MM.1S (cell line): ENCODE measurements around the gene PKD1L1.

Source experiments
- DNase-seq: peaks from one replicate; pipeline ENCODE4 v3.0.0-alpha.2; 2015
- H2AFZ ChIP-seq: fragments of 300-600 bp; sonication (generic); 2 replicates; pipeline ENCODE4 v1.6.0; 2016; ENCODE audit warnings: antibody characterized with exemption, low read length
- H3F3A ChIP-seq: fragments of 300-600 bp; sonication (generic); 2 replicates; pipeline ENCODE4 v1.6.1; 2016; ENCODE audit warnings: mild to moderate bottlenecking, antibody characterized with exemption, low read length, moderate library complexity, mixed read lengths; ENCODE audit not compliant: insufficient read depth
- H3K27ac ChIP-seq: fragments of 300-600 bp; sonication (generic); 2 replicates; pipeline ENCODE4 v1.5.1; 2016; ENCODE audit warnings: mild to moderate bottlenecking, low read length
- H3K27me3 ChIP-seq: fragments of 300-600 bp; sonication (generic); replicated peaks from 2 replicates; pipeline ENCODE4 v1.6.0; 2016; ENCODE audit warnings: low read length; ENCODE audit not compliant: insufficient read depth
- H3K36me3 ChIP-seq: fragments of 300-600 bp; sonication (generic); replicated peaks from 2 replicates; pipeline ENCODE4 v1.6.1; 2016; ENCODE audit warnings: mild to moderate bottlenecking, low read length, mixed read lengths; ENCODE audit not compliant: insufficient read depth
- H3K4me1 ChIP-seq: fragments of 300-600 bp; sonication (generic); 2 replicates; pipeline ENCODE4 v1.6.1; 2016; ENCODE audit warnings: low read length, mixed read lengths
- H3K4me2 ChIP-seq: fragments of 300-600 bp; sonication (generic); 2 replicates; pipeline ENCODE4 v1.6.0; 2016; ENCODE audit warnings: low read depth, low read length
- H3K4me3 ChIP-seq: fragments of 300-600 bp; sonication (generic); 2 replicates; pipeline ENCODE4 v1.5.1; 2016; ENCODE audit warnings: low read length, mixed read lengths
- H3K79me2 ChIP-seq: fragments of 300-600 bp; sonication (generic); 2 replicates; pipeline ENCODE4 v1.6.1; 2016; ENCODE audit warnings: mixed run types, low read length, mixed read lengths
- H3K9ac ChIP-seq: fragments of 300-600 bp; sonication (generic); 2 replicates; pipeline ENCODE4 v1.6.1; 2016; ENCODE audit warnings: low read length, mixed read lengths
- H3K9me2 ChIP-seq: fragments of 300-600 bp; sonication (generic); replicated peaks from 2 replicates; pipeline ENCODE4 v1.6.1; 2016; ENCODE audit warnings: mild to moderate bottlenecking, low read length, mixed read lengths; ENCODE audit not compliant: insufficient read depth
- H3K9me3 ChIP-seq: fragments of 300-600 bp; sonication (generic); replicated peaks from 2 replicates; pipeline ENCODE4 v1.6.1; 2016; ENCODE audit warnings: mild to moderate bottlenecking, low read length, mixed read lengths; ENCODE audit not compliant: insufficient read depth
- H4K20me1 ChIP-seq: fragments of 300-600 bp; sonication (generic); 2 replicates; pipeline ENCODE4 v1.6.1; 2016; ENCODE audit warnings: mild to moderate bottlenecking, low read length, moderate library complexity, mixed read lengths; ENCODE audit not compliant: insufficient read depth
- CTCF ChIP-seq: fragments of 300-600 bp; sonication (generic); IDR thresholded peaks from 2 replicates; pipeline ENCODE4 v1.5.1; 2016; ENCODE audit warnings: antibody characterized with exemption, low read length, mixed read lengths
- EZH2 ChIP-seq: fragments of 300-600 bp; sonication (generic); optimal IDR thresholded peaks from 2 replicates; pipeline ENCODE3; 2017; ENCODE audit warnings: low read depth, mild to moderate bottlenecking, antibody characterized with exemption, low read length, mixed read lengths
- EZH2phosphoT487 ChIP-seq: fragments of 300-600 bp; sonication (generic); IDR thresholded peaks from 2 replicates; pipeline ENCODE4 v1.6.1; 2018; ENCODE audit warnings: antibody characterized with exemption, low read length

PKD1L1 gene

GRCh38 chr7:47812429-47813136 lies 135.7 kb downstream of the PKD1L1 start:
- Histone ChIP-seq H3K36me3 (no peaks in the 10 kb centered on the region), H3K9me2 (no peaks in the 10 kb centered on the region), H3K4me2 (no peak overlapping the region), H3K9me3 (no peaks in the 10 kb centered on the region), H3K27me3 (no peaks in the 10 kb centered on the region), H3K9ac (no peak overlapping the region), H3K27ac (no peak overlapping the region), H4K20me1 (no peaks in the 10 kb centered on the region), H3F3A (no peaks in the 10 kb centered on the region), H2AFZ (no peak overlapping the region), H3K4me3 (no peak overlapping the region), H3K79me2 (no peaks in the 10 kb centered on the region), H3K4me1 (no peaks in the 10 kb centered on the region)
- TF ChIP-seq CTCF (no peak), EZH2 (no peak), EZH2phosphoT487 (no peak)
- no peak for DNase-seq

DNA sequence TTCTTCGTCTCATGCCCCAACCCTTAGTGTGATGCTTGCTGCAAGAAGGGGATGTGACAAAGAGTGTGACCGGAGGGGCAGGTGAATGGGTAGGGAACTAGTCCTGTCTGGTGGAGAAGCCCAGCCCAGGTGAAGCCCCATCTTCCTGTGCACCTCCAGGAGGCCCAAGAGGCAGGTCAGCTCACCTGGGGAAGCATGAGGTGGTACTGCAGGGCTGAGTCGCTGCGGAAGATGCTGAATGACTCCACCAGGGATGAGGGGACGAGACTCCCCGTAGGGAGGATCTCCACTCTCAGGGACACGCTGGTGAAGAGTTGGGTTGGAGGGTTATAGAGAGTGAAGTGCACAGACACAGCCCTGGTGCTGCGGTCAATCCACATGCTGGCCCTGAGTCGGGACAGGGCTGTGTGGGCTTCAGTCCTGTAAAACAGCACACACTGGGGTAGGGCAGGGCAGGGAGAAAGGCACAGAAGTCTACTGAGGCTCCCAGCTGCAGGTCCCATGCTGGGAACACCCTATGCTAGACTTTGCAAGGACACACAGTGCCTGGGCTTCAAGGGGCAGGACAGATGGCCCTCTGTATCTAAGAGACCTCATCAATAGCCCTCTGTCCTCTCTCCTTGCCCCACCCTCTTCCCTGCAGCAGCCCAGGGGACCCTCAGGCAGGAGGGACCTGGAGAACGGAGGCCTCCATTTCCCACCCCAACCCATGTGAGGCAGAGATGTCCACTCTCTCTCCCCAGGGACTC lies 136.5 kb downstream of the PKD1L1 start:
- Histone ChIP-seq H3K27me3 (no peaks in the 10 kb centered on the region), H3K27ac (no peak overlapping the region), H3K4me3 (no peak overlapping the region), H3K9ac (no peak overlapping the region), H3F3A (no peaks in the 10 kb centered on the region), H3K9me3 (no peaks in the 10 kb centered on the region), H4K20me1 (no peaks in the 10 kb centered on the region), H3K9me2 (no peaks in the 10 kb centered on the region), H3K4me2 (no peak overlapping the region), H3K79me2 (no peaks in the 10 kb centered on the region), H3K36me3 (no peaks in the 10 kb centered on the region), H2AFZ (no peak overlapping the region), H3K4me1 (no peaks in the 10 kb centered on the region)
- no peak for TF ChIP-seq CTCF
- TF ChIP-seq EZH2 = no peak
- no peak for TF ChIP-seq EZH2phosphoT487
- DNase-seq = no peak

- Histone ChIP-seq H4K20me1 (no peaks in the 10 kb centered on the region), H3K9me2 (no peaks in the 10 kb centered on the region), H3K27ac (no peak overlapping the region), H2AFZ (no peak overlapping the region), H3K4me2 (no peak overlapping the region), H3K36me3 (no peaks in the 10 kb centered on the region), H3K9me3 (no peaks in the 10 kb centered on the region), H3K4me3 (no peak overlapping the region), H3K4me1 (no peaks in the 10 kb centered on the region), H3K27me3 (no peaks in the 10 kb centered on the region), H3K9ac (no peak overlapping the region), H3F3A (no peaks in the 10 kb centered on the region), H3K79me2 (no peaks in the 10 kb centered on the region)
- TF ChIP-seq CTCF = no peak
- no peak for TF ChIP-seq EZH2phosphoT487
- no peak for TF ChIP-seq EZH2
- DNase-seq = no peak
These were observed 138.9 kb downstream of the PKD1L1 start for GRCh38 chr7:47809387-47809786.
